H1 (cell line): ENCODE measurements around the gene IL6R. TPM values are rescaled to one million over a fixed set of nuclear protein-coding genes. Genes with fewer than 3 reads are reported as not detected.

Source experiments
- CTCF ChIA-PET: fragments of 300-600 bp; sonication (Branson Sonifier 250); formaldehyde crosslinking; loops from one replicate; lab custom pipeline; 2021; ENCODE audit not compliant: partially characterized antibody; lab: Charles Lee
- POLR2A ChIA-PET: fragments of 300-600 bp; sonication (Branson Sonifier 250); formaldehyde crosslinking; loops from one replicate; lab custom pipeline; 2021; ENCODE audit warnings: inconsistent platforms; ENCODE audit not compliant: partially characterized antibody; lab: Charles Lee
- DNase-seq, 2 experiments: peaks; one replicate each; pipeline versions ENCODE4 v3.0.0 to v3.0.0-alpha.2; 2010 to 2022; ENCODE audit warnings: low spot score in 2 of 2, low read depth in 1 of 2, mixed read lengths in 1 of 2
- FAIRE-seq: peaks from 2 replicates; lab custom pipeline; 2011; peaks lifted over from hg19 to GRCh38; lab: Jason Lieb, UNC
- H2AFZ ChIP-seq: 2 replicates; pipeline ENCODE4 v1.8.1; 2012; ENCODE audit warnings: low read length, inconsistent platforms
- H2AK5ac ChIP-seq: 2 replicates; pipeline ENCODE4 v1.6.1; 2013; ENCODE audit warnings: low read depth, low read length
- H2BK120ac ChIP-seq: replicated peaks from 2 replicates; pipeline ENCODE3; 2013; ENCODE audit warnings: low read depth, low read length, inconsistent platforms
- H2BK12ac ChIP-seq: 2 replicates; pipeline ENCODE4 v1.6.1; 2013; ENCODE audit warnings: low read depth, low read length
- H2BK15ac ChIP-seq: 2 replicates; pipeline ENCODE4 v1.6.1; 2013; ENCODE audit warnings: low read length
- H2BK20ac ChIP-seq: 2 replicates; pipeline ENCODE4 v1.6.1; 2013; ENCODE audit warnings: low read length
- H2BK5ac ChIP-seq: 2 replicates; pipeline ENCODE4 v1.6.1; 2013; ENCODE audit warnings: low read depth, low read length
- H3K14ac ChIP-seq: 2 replicates; pipeline ENCODE4 v1.6.1; 2013; ENCODE audit warnings: inconsistent platforms; ENCODE audit not compliant: insufficient read length
- H3K18ac ChIP-seq: 2 replicates; pipeline ENCODE4 v1.6.1; 2013; ENCODE audit warnings: low read length; ENCODE audit errors: extremely low read depth
- H3K23ac ChIP-seq: 2 replicates; pipeline ENCODE4 v1.6.1; 2013; ENCODE audit warnings: inconsistent platforms; ENCODE audit not compliant: insufficient read length
- H3K23me2 ChIP-seq: 2 replicates; pipeline ENCODE4 v1.6.1; 2013; ENCODE audit warnings: low read depth, low read length
- H3K27ac ChIP-seq: 2 replicates; pipeline ENCODE4 v1.6.1; 2011; ENCODE audit warnings: low read depth, low read length, inconsistent platforms
- H3K27me3 ChIP-seq, 4 experiments: replicated peaks in 1 of 4; 1 replicate in 1 of 4; 2 replicates in 3 of 4; pipeline versions ENCODE4 v1.6.1 to v1.8.1; 2011 to 2013; ENCODE audit warnings: low read length in 3 of 4, mild to moderate bottlenecking in 3 of 4, inconsistent platforms in 2 of 4, mixed read lengths in 2 of 4, moderate library complexity in 1 of 4; ENCODE audit not compliant: control insufficient read depth in 3 of 4, insufficient read depth in 3 of 4; ENCODE audit errors: extremely low read depth in 1 of 4
- H3K36me3 ChIP-seq, 4 experiments: 2 replicates each; pipeline versions ENCODE4 v1.6.1 to v1.8.1; 2011 to 2013; ENCODE audit warnings: mild to moderate bottlenecking in 4 of 4, low read length in 3 of 4, moderate library complexity in 2 of 4, control low read depth in 1 of 4, inconsistent platforms in 1 of 4; ENCODE audit not compliant: insufficient read depth in 4 of 4, control insufficient read depth in 2 of 4
- H3K4ac ChIP-seq: replicated peaks from 2 replicates; pipeline ENCODE3; 2013; ENCODE audit warnings: low read length, low read depth, mixed read lengths, inconsistent platforms; ENCODE audit not compliant: insufficient read length
- H3K4me1 ChIP-seq, 4 experiments: replicated peaks in 1 of 4; 1 replicate in 1 of 4; 2 replicates in 3 of 4; pipeline versions ENCODE4 v1.6.1 to v1.8.1; 2011 to 2013; ENCODE audit warnings: low read length in 3 of 4, inconsistent platforms in 2 of 4, mixed read lengths in 1 of 4; ENCODE audit not compliant: insufficient read depth in 4 of 4, control insufficient read depth in 3 of 4
- H3K4me2 ChIP-seq, 2 experiments: 2 replicates each; pipeline versions ENCODE4 v1.6.1 to v1.8.1; 2011 to 2013; ENCODE audit warnings: low read depth in 2 of 2, low read length in 2 of 2, control low read depth in 1 of 2, inconsistent platforms in 1 of 2, mild to moderate bottlenecking in 1 of 2; ENCODE audit not compliant: insufficient read depth in 1 of 2
- H3K4me3 ChIP-seq, 4 experiments: fragments of 200-600, 300-600 bp in 1 of 4; sonication (generic), shearing (Covaris generic), sonication (Bioruptor Twin) in 1 of 4; 2 replicates each; pipeline versions ENCODE4 v1.5.1 to v1.8.1; 2011 to 2016; ENCODE audit warnings: low read length in 4 of 4, low read depth in 3 of 4, control low read depth in 2 of 4, inconsistent platforms in 2 of 4, mild to moderate bottlenecking in 2 of 4, mixed read lengths in 1 of 4, moderate library complexity in 1 of 4; ENCODE audit not compliant: insufficient read depth in 2 of 4; ENCODE audit errors: extremely low read depth in 1 of 4
- H3K56ac ChIP-seq: replicated peaks from 2 replicates; pipeline ENCODE3; 2013; ENCODE audit warnings: low read depth, mild to moderate bottlenecking, mixed read lengths, low read length, inconsistent platforms; ENCODE audit not compliant: insufficient read length
- H3K79me1 ChIP-seq: 2 replicates; pipeline ENCODE4 v1.6.1; 2013; ENCODE audit warnings: low read depth, low read length, control low read depth
- H3K79me2 ChIP-seq, 2 experiments: 2 replicates each; pipeline versions ENCODE4 v1.6.1 to v1.8.1; 2012 to 2013; ENCODE audit warnings: low read length in 2 of 2, mild to moderate bottlenecking in 2 of 2, inconsistent platforms in 1 of 2; ENCODE audit not compliant: insufficient read depth in 2 of 2, control insufficient read depth in 1 of 2
- H3K9ac ChIP-seq, 4 experiments: replicated peaks in 1 of 4; 1 replicate in 1 of 4; 2 replicates in 3 of 4; pipeline versions ENCODE4 v1.6.1 to v1.8.1; 2011 to 2013; ENCODE audit warnings: low read depth in 3 of 4, low read length in 3 of 4, control low read depth in 2 of 4, mild to moderate bottlenecking in 2 of 4, moderate library complexity in 2 of 4, inconsistent platforms in 1 of 4; ENCODE audit errors: extremely low read depth in 1 of 4
- H3K9me3 ChIP-seq, 2 experiments: 2 replicates each; pipeline versions ENCODE4 v1.6.1 to v1.8.1; 2012 to 2013; ENCODE audit warnings: mild to moderate bottlenecking in 2 of 2, moderate library complexity in 2 of 2, control low read depth in 1 of 2, inconsistent platforms in 1 of 2, low read depth in 1 of 2, low read length in 1 of 2, mixed read lengths in 1 of 2; ENCODE audit not compliant: insufficient read depth in 2 of 2
- H4K20me1 ChIP-seq, 2 experiments: replicated peaks in 1 of 2; 2 replicates each; pipeline versions ENCODE3 to v1.8.1; 2011 to 2013; ENCODE audit warnings: inconsistent platforms in 2 of 2, low read length in 2 of 2, mild to moderate bottlenecking in 1 of 2; ENCODE audit not compliant: insufficient read depth in 2 of 2, control insufficient read depth in 1 of 2
- H4K5ac ChIP-seq: 2 replicates; pipeline ENCODE4 v1.6.1; 2013; ENCODE audit warnings: low read length, low read depth, mixed read lengths, inconsistent platforms; ENCODE audit not compliant: insufficient read length
- H4K8ac ChIP-seq: 2 replicates; pipeline ENCODE4 v1.8.0; 2013; ENCODE audit warnings: mild to moderate bottlenecking, moderate library complexity, low read length, inconsistent platforms; ENCODE audit not compliant: insufficient read depth; ENCODE audit errors: extremely low read depth
- H4K91ac ChIP-seq: replicated peaks from 2 replicates; pipeline ENCODE3; 2013; ENCODE audit warnings: low read length, mixed read lengths, inconsistent platforms; ENCODE audit not compliant: insufficient read length
- CBX5 ChIP-seq: fragments of 300-800, 300-1000 bp; sonication (generic); IDR thresholded peaks from 2 replicates; pipeline ENCODE4 v1.7.1; 2016; ENCODE audit warnings: antibody characterized with exemption, low read length, low read depth
- CTBP2 ChIP-seq: IDR thresholded peaks from 2 replicates; pipeline ENCODE4 v1.7.0; 2011; ENCODE audit warnings: borderline replicate concordance, mild to moderate bottlenecking, moderate library complexity, mixed read lengths, low read length; ENCODE audit not compliant: insufficient read depth, insufficient read length
- EGR1 ChIP-seq: IDR thresholded peaks from 2 replicates; pipeline ENCODE4 v1.6.1; 2011; ENCODE audit warnings: low read depth, low read length, borderline replicate concordance
- GABPA ChIP-seq: IDR thresholded peaks from 2 replicates; pipeline ENCODE4 v1.6.1; 2011; ENCODE audit warnings: mild to moderate bottlenecking, low read length, moderate library complexity, borderline replicate concordance; ENCODE audit not compliant: insufficient read depth
- WGBS, 2 experiments: shearing (Covaris generic) in 1 of 2; methylation state at CpG; one replicate each; pipeline versions ENCODE4 v1.1.6 to v1.1.7; 2013 to 2015; ENCODE audit warnings: low lambda C conversion rate in 2 of 2, mixed read lengths in 2 of 2, inconsistent platforms in 1 of 2, low coverage in 1 of 2, missing lambda C conversion rate in 1 of 2; ENCODE audit not compliant: insufficient replicate concordance in 2 of 2, insufficient coverage in 1 of 2, insufficient read length in 1 of 2; ENCODE audit errors: extremely low coverage in 1 of 2, missing lambda C conversion rate in 1 of 2; 5-methylcytosine and 5-hydroxymethylcytosine counted together
- polyA plus RNA-seq, 7 experiments: library from polyadenylated mRNA; depleted of rRNA in 3 of 7; stranded (reverse) in 5 of 7; unstranded in 2 of 7; fragments of >200 nt in 5 of 7; fragments of 200-250 nt in 2 of 7; gene quantifications; 1 replicate in 5 of 7; 2 replicates in 1 of 7; 4 replicates in 1 of 7; pipeline versions ENCODE4 v1.2.1 to v1.2.3, GENCODE V29; 2011 to 2013; ENCODE audit warnings: missing spikeins in 2 of 7, mixed read lengths in 2 of 7
- total RNA-seq: library from RNA; stranded (reverse); fragmentation: NEBNext Ultra II Directional; extraction: Animal tissue kit (Norgen Biotek cat#: 25700); gene quantifications from 2 replicates; pipeline ENCODE4 v1.2.1, GENCODE V29; 2021

Gene IL6R
- total and polyA plus RNA-seq, 2 of the 8 experiments (the other 6 are each of a cell fraction or from before 2014, with no cell fraction given), result 2.3 to 3.0 TPM

- Histone ChIP-seq H2BK12ac (no peak overlapping the region), H3K23me2 (no peaks in the 10 kb centered on the region), H3K4me3 (no peak overlapping the region), H3K14ac (no peak overlapping the region), H3K23ac (no peak overlapping the region), H4K20me1 (no peaks in the 10 kb centered on the region), H4K5ac (no peak overlapping the region), H2AFZ (no peak overlapping the region), H4K8ac (peak overlapping the region; percentile 28; the same call in 1 of the 2 replicates), H4K91ac (no peak overlapping the region), H2BK15ac (peak overlapping the region; percentile 72; the same call in 1 of the 2 replicates), H3K4me1 (peaks cover 0 to 4% (median 0%) of the 10 kb centered on the region in 4 experiments; a peak in 2 of 7 replicates), H3K36me3 (no peaks in the 10 kb centered on the region), H3K27me3 (no peaks in the 10 kb centered on the region), H3K4ac (no peak overlapping the region), H3K4me2 (no peak overlapping the region), H3K79me1 (no peaks in the 10 kb centered on the region), H3K56ac (no peak overlapping the region), H2BK20ac (no peak overlapping the region), H3K18ac (no peak overlapping the region), H3K27ac (no peak overlapping the region), H2AK5ac (no peak overlapping the region), H3K9ac (no peak overlapping the region), H2BK120ac (no peak overlapping the region), H2BK5ac (no peak overlapping the region), H3K79me2 (no peaks in the 10 kb centered on the region), H3K9me3 (no peaks in the 10 kb centered on the region)
- WGBS, 2 experiments, result 92% methylated on average over 8 of the region's 8 CpGs; no CpG with 5 or more reads in 1 of the 2 experiments
- FAIRE-seq (no peak), DNase-seq (no peak)
- POLR2A ChIA-PET, result interaction anchor here (0.6 kb wide), 1 partner anchor 328 kb away, joined by 3 read pairs; no protein-coding TSS in a partner anchor
- no peak for TF ChIP-seq EGR1
- TF ChIP-seq CBX5, result no peak
- TF ChIP-seq GABPA, result no peak
- TF ChIP-seq CTBP2, result no peak
- CTCF ChIA-PET, result interaction anchor here (0.9 to 1.5 kb wide), 5 partner anchors 9 to 88 kb away, joined by 3 to 4 read pairs (median 3); no protein-coding TSS in a partner anchor
These were observed 9.5 kb downstream of the IL6R start for GRCh38 chr1:154414606-154415005.
